VCaP (cell line): ENCODE data around the gene EGLN1.

Source experiments
- H3K27ac ChIP-seq: fragments of 450-650 bp; 2 replicates; pipeline ENCODE4 v1.5.1; 2017
- CTCF ChIP-seq: fragments of 450-650 bp; conservative IDR thresholded peaks from 2 replicates; pipeline ENCODE4 v1.5.1; 2017; ENCODE audit warnings: mild to moderate bottlenecking, moderate library complexity

EGLN1 gene

GRCh38 chr1:231414260-231415016 is 7.6 kb downstream of the EGLN1 start:
- no peak overlapping the region for H3K27ac ChIP-seq
- TF ChIP-seq CTCF, result no peak

GRCh38 chr1:231413749-231414082 is 8.4 kb downstream of the EGLN1 start:
- TF ChIP-seq CTCF, result no peak
- no peak overlapping the region for H3K27ac ChIP-seq

- TF ChIP-seq CTCF, result no peak
- H3K27ac ChIP-seq, result no peak overlapping the region
These were observed 11.0 kb downstream of the EGLN1 start for GRCh38 chr1:231411036-231411531.

- TF ChIP-seq CTCF, result no peak
- no peak overlapping the region for H3K27ac ChIP-seq
These were observed 12.0 kb downstream of the EGLN1 start for GRCh38 chr1:231410036-231410612.

GRCh38 chr1:231408528-231409094 is 13.5 kb downstream of the EGLN1 start:
- TF ChIP-seq CTCF, result no peak
- no peak overlapping the region for H3K27ac ChIP-seq

GRCh38 chr1:231407547-231408396 is 14.3 kb downstream of the EGLN1 start:
- H3K27ac ChIP-seq, result 0 out of 2 replicates have a peak overlapping the region, but pooled peaks have one; percentile 3

More at GRCh38 chr1:231407547-231408396, 14.3 kb downstream of the EGLN1 start:
- no peak for TF ChIP-seq CTCF
